IMR-90 (cell line): Measurements from ENCODE around the gene VRTN. TPM values are rescaled to one million over a fixed set of nuclear protein-coding genes. Genes with fewer than 3 reads are reported as not detected.

Experiments
- ATAC-seq: fragments of 200-7000 bp; cut with Tn5 transposase; 2 replicates; pipeline ENCODE4 v1.9.1; 2020; ENCODE audit warnings: low read depth, mild to moderate bottlenecking, moderate library complexity
- BruUV-seq: library from RNA; stranded (reverse); fragments of 400-500 nt; replicated peaks from 2 replicates; lab custom pipeline; 2021; lab: Mats Ljungman, UMichigan
- CTCF ChIA-PET: fragments of 300-600 bp; formaldehyde crosslinking; extraction: SDS; loops from one replicate; lab custom pipeline; 2021; ENCODE audit warnings: antibody characterized with exemption; lab: Yijun Ruan, JAX
- POLR2A ChIA-PET: fragments of 300-600 bp; sonication (Branson Sonifier 250); formaldehyde crosslinking; loops from one replicate; lab custom pipeline; 2022; ENCODE audit warnings: antibody characterized with exemption; ENCODE audit not compliant: unreplicated experiment; lab: Charles Lee
- DNase-seq: peaks from one replicate; pipeline ENCODE4 v3.0.0; 2013
- H2AFZ ChIP-seq: replicated peaks from 2 replicates; pipeline ENCODE3; 2013; ENCODE audit warnings: low read length, mild to moderate bottlenecking; ENCODE audit not compliant: poor library complexity
- H2AK5ac ChIP-seq: 2 replicates; pipeline ENCODE4 v1.6.1; 2013; ENCODE audit warnings: low read depth, low read length, inconsistent platforms
- H2AK9ac ChIP-seq: replicated peaks from 2 replicates; pipeline ENCODE3; 2013; ENCODE audit warnings: mild to moderate bottlenecking, low read depth, low read length, moderate library complexity; ENCODE audit not compliant: poor library complexity
- H2BK120ac ChIP-seq: 2 replicates; pipeline ENCODE4 v1.6.1; 2013; ENCODE audit warnings: low read depth, low read length, inconsistent platforms
- H2BK15ac ChIP-seq: 3 replicates; pipeline ENCODE4 v1.6.1; 2013; ENCODE audit warnings: low read depth, low read length, inconsistent platforms
- H2BK20ac ChIP-seq: 2 replicates; pipeline ENCODE4 v1.6.1; 2013; ENCODE audit warnings: low read depth, mild to moderate bottlenecking, inconsistent platforms, low read length, moderate library complexity
- H2BK5ac ChIP-seq: 2 replicates; pipeline ENCODE4 v1.6.1; 2013; ENCODE audit warnings: mild to moderate bottlenecking, low read depth, low read length, inconsistent platforms; ENCODE audit not compliant: poor library complexity, severe bottlenecking
- H3K14ac ChIP-seq: replicated peaks from 2 replicates; pipeline ENCODE4 v1.6.1; 2013; ENCODE audit warnings: low read depth, low read length, inconsistent platforms
- H3K18ac ChIP-seq: 2 replicates; pipeline ENCODE4 v1.6.1; 2013; ENCODE audit warnings: low read depth, low read length, control low read depth
- H3K23ac ChIP-seq: 2 replicates; pipeline ENCODE4 v1.6.1; 2013; ENCODE audit warnings: low read depth, low read length, inconsistent platforms
- H3K27ac ChIP-seq: 2 replicates; pipeline ENCODE4 v1.5.1; 2013; ENCODE audit warnings: mild to moderate bottlenecking, control low read depth, low read length; ENCODE audit not compliant: insufficient read depth
- H3K27me3 ChIP-seq: 2 replicates; pipeline ENCODE4 v1.6.1; 2013; ENCODE audit warnings: low read length; ENCODE audit not compliant: control insufficient read depth, insufficient read depth
- H3K36me3 ChIP-seq: 2 replicates; pipeline ENCODE4 v1.6.1; 2013; ENCODE audit warnings: low read length, mixed read lengths; ENCODE audit not compliant: control insufficient read depth, insufficient read depth
- H3K4ac ChIP-seq: 2 replicates; pipeline ENCODE4 v1.6.1; 2013; ENCODE audit warnings: low read depth, low read length, inconsistent platforms
- H3K4me1 ChIP-seq: 2 replicates; pipeline ENCODE4 v1.6.1; 2013; ENCODE audit warnings: low read length, mixed read lengths; ENCODE audit not compliant: control insufficient read depth, insufficient read depth
- H3K4me2 ChIP-seq: 2 replicates; pipeline ENCODE4 v1.6.1; 2013; ENCODE audit warnings: low read depth, mild to moderate bottlenecking, control low read depth, low read length, moderate library complexity
- H3K4me3 ChIP-seq: 2 replicates; pipeline ENCODE4 v1.5.1; 2013; ENCODE audit warnings: low read depth, mild to moderate bottlenecking, control low read depth, low read length, moderate library complexity; ENCODE audit not compliant: insufficient read depth
- H3K56ac ChIP-seq: 2 replicates; pipeline ENCODE4 v1.6.1; 2013; ENCODE audit warnings: low read length, inconsistent platforms; ENCODE audit not compliant: insufficient read depth; ENCODE audit errors: extremely low read depth
- H3K79me1 ChIP-seq, 2 experiments: 2 replicates each; pipeline ENCODE4 v1.6.1; 2013; ENCODE audit warnings: low read length in 2 of 2, inconsistent platforms in 1 of 2, low read depth in 1 of 2
- H3K9ac ChIP-seq: 2 replicates; pipeline ENCODE4 v1.6.1; 2013; ENCODE audit warnings: low read depth, low read length, control low read depth
- H3K9me1 ChIP-seq: 2 replicates; pipeline ENCODE4 v1.6.1; 2013; ENCODE audit warnings: low read length, inconsistent platforms; ENCODE audit not compliant: insufficient read depth
- H3K9me3 ChIP-seq: 2 replicates; pipeline ENCODE4 v1.6.1; 2013; ENCODE audit warnings: low read length; ENCODE audit not compliant: control insufficient read depth, insufficient read depth
- H4K20me1 ChIP-seq: 2 replicates; pipeline ENCODE4 v1.6.1; 2013; ENCODE audit warnings: low read length, inconsistent platforms; ENCODE audit not compliant: insufficient read depth
- H4K5ac ChIP-seq: 2 replicates; pipeline ENCODE4 v1.6.1; 2013; ENCODE audit warnings: mild to moderate bottlenecking, low read depth, low read length, control low read depth
- H4K8ac ChIP-seq, 2 experiments: 2 replicates each; pipeline ENCODE4 v1.6.1; 2013; ENCODE audit warnings: low read depth in 2 of 2, low read length in 2 of 2, control low read depth in 1 of 2, inconsistent platforms in 1 of 2
- H4K91ac ChIP-seq: 2 replicates; pipeline ENCODE4 v1.6.1; 2013; ENCODE audit warnings: low read depth, low read length, inconsistent platforms; ENCODE audit not compliant: insufficient read depth
- BHLHE40 ChIP-seq: fragments of 150-350 bp; IDR thresholded peaks from 2 replicates; pipeline ENCODE4 v1.6.1; 2016; ENCODE audit warnings: mild to moderate bottlenecking, low read depth, low read length
- CEBPB ChIP-seq: IDR thresholded peaks from 2 replicates; pipeline ENCODE4 v1.6.1; 2012; ENCODE audit warnings: low read depth, low read length, improper control_type of control experiment
- CHD1 ChIP-seq: IDR thresholded peaks from 2 replicates; pipeline ENCODE4 v1.6.1; 2012; ENCODE audit warnings: low read depth, low read length, improper control_type of control experiment
- FOS ChIP-seq: fragments of 150-350 bp; IDR thresholded peaks from 2 replicates; pipeline ENCODE4 v1.6.1; 2016; ENCODE audit warnings: low read depth, low read length
- MAFK ChIP-seq: IDR thresholded peaks from 2 replicates; pipeline ENCODE4 v1.6.1; 2012; ENCODE audit warnings: low read depth, low read length, improper control_type of control experiment
- MAZ ChIP-seq: IDR thresholded peaks from 2 replicates; pipeline ENCODE4 v1.6.1; 2012; ENCODE audit warnings: low read depth, mild to moderate bottlenecking, low read length, improper control_type of control experiment, moderate library complexity, borderline replicate concordance
- MXI1 ChIP-seq: IDR thresholded peaks from 2 replicates; pipeline ENCODE4 v1.6.1; 2012; ENCODE audit warnings: low read depth, mild to moderate bottlenecking, low read length, moderate library complexity, borderline replicate concordance
- NFE2L2 ChIP-seq: fragments of 150-350 bp; IDR thresholded peaks from 2 replicates; pipeline ENCODE4 v1.6.1; 2016; ENCODE audit warnings: low read depth, mild to moderate bottlenecking, low read length
- POLR2A ChIP-seq: IDR thresholded peaks from 2 replicates; pipeline ENCODE4 v1.6.1; 2012; ENCODE audit warnings: mild to moderate bottlenecking, low read depth, low read length
- RAD21 ChIP-seq: IDR thresholded peaks from 2 replicates; pipeline ENCODE4 v1.6.1; 2012; ENCODE audit warnings: low read length, improper control_type of control experiment
- RCOR1 ChIP-seq: IDR thresholded peaks from 2 replicates; pipeline ENCODE4 v1.6.1; 2012; ENCODE audit warnings: mild to moderate bottlenecking, low read length, improper control_type of control experiment; ENCODE audit not compliant: insufficient replicate concordance
- RFX5 ChIP-seq: IDR thresholded peaks from 2 replicates; pipeline ENCODE4 v1.8.0; 2012; ENCODE audit warnings: low read depth, mild to moderate bottlenecking, low read length, moderate library complexity
- SMC3 ChIP-seq: fragments of 150-350 bp; IDR thresholded peaks from 2 replicates; pipeline ENCODE4 v1.6.1; 2016; ENCODE audit warnings: low read depth, mild to moderate bottlenecking, antibody characterized with exemption, low read length, moderate library complexity
- WGBS, 2 experiments: methylation state at CpG; one replicate each; pipeline versions ENCODE4 v1.1.5 to v1.1.7; 2013; ENCODE audit warnings: missing lambda C conversion rate in 2 of 2; ENCODE audit not compliant: insufficient read length in 1 of 2; ENCODE audit errors: extremely low coverage in 2 of 2; 5-methylcytosine and 5-hydroxymethylcytosine counted together
- dilution Hi-C: fragments of 300-500 bp; cut with HindIII; formaldehyde crosslinking; loops from one replicate; pipeline ENCODE4 v1.14.3; 2018; ENCODE audit warnings: low sequenced_read_pairs; ENCODE audit not compliant: unreplicated experiment
- in situ Hi-C: fragments of 300-500 bp; cut with MboI; formaldehyde crosslinking; loops from 3 replicates; pipeline ENCODE4 v1.14.3; 2019; ENCODE audit warnings: low sequenced_read_pairs, inconsistent platforms, mixed read lengths
- intact Hi-C: fragments of 100-400 bp; cut with micrococcal nuclease; formaldehyde crosslinking; loops from 2 replicates; pipeline ENCODE4 v1.10.0; 2022
- polyA plus RNA-seq, 3 experiments: library from polyadenylated mRNA; depleted of rRNA; stranded (reverse); fragments of >200 nt; gene quantifications; 2 replicates each; pipeline ENCODE4 v1.2.3, GENCODE V29; 2012; ENCODE audit warnings: low replicate concordance in 1 of 3
- total RNA-seq: library from RNA; depleted of rRNA; stranded (reverse); fragments of >200 nt; gene quantifications from 2 replicates; pipeline ENCODE4 v1.2.3, GENCODE V29; 2012
- TF ChIP-seq, protein P1 (sequence below): fragments of 150-350 bp; IDR thresholded peaks from 2 replicates; pipeline ENCODE4 v1.6.1; 2016; ENCODE audit warnings: low read depth, mild to moderate bottlenecking, low read length, moderate library complexity, borderline replicate concordance
- TF ChIP-seq, protein P2 (sequence below): conservative IDR thresholded peaks from 2 replicates; pipeline ENCODE4 v1.5.1; 2012; ENCODE audit warnings: mild to moderate bottlenecking, low read depth, low read length, improper control_type of control experiment
- TF ChIP-seq, protein P3 (sequence below): fragments of 150-350 bp; IDR thresholded peaks from 2 replicates; pipeline ENCODE4 v1.6.1; 2017; ENCODE audit warnings: mild to moderate bottlenecking, antibody characterized with exemption, low read length, low read depth

The VRTN gene
- total and polyA plus RNA-seq, 2 of the 4 experiments (the other 2 are of a cell fraction), result not detected

DNA sequence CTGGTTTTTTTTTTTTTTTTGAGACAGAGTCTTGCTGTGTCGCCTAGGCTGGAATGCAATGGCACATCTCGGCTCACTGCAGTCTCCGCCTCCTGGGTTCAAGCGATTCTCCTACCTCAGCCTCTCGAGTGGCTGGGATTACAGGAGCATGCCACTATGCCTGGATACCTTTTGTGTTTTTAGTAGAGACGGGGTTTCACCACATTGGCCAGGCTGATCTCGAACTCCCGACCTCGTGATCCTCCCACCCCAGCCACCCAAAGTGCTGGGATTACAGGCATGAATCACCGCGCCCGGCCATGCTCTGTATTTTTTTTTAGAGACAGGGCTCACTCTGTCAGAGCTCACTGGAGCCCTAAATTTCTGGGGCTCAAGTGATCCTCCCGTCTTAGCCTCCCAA, 32.6 kb downstream of the VRTN start:
- H2BK20ac ChIP-seq, result no peak overlapping the region
- ChIA-PET CTCF (no interaction called here), POLR2A (no interaction called here)
- no peak overlapping the region for H4K8ac ChIP-seq
- no peak overlapping the region for H3K4me3 ChIP-seq
- no peak for TF ChIP-seq CHD1
- TF ChIP-seq NFE2L2, result no peak
- TF ChIP-seq FOS, result no peak
- no peak for TF ChIP-seq RCOR1
- TF ChIP-seq, protein P1, sequence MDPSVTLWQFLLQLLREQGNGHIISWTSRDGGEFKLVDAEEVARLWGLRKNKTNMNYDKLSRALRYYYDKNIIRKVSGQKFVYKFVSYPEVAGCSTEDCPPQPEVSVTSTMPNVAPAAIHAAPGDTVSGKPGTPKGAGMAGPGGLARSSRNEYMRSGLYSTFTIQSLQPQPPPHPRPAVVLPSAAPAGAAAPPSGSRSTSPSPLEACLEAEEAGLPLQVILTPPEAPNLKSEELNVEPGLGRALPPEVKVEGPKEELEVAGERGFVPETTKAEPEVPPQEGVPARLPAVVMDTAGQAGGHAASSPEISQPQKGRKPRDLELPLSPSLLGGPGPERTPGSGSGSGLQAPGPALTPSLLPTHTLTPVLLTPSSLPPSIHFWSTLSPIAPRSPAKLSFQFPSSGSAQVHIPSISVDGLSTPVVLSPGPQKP, result no peak
- no peak for TF ChIP-seq CEBPB
- TF ChIP-seq POLR2A, result no peak
- TF ChIP-seq, protein P2, sequence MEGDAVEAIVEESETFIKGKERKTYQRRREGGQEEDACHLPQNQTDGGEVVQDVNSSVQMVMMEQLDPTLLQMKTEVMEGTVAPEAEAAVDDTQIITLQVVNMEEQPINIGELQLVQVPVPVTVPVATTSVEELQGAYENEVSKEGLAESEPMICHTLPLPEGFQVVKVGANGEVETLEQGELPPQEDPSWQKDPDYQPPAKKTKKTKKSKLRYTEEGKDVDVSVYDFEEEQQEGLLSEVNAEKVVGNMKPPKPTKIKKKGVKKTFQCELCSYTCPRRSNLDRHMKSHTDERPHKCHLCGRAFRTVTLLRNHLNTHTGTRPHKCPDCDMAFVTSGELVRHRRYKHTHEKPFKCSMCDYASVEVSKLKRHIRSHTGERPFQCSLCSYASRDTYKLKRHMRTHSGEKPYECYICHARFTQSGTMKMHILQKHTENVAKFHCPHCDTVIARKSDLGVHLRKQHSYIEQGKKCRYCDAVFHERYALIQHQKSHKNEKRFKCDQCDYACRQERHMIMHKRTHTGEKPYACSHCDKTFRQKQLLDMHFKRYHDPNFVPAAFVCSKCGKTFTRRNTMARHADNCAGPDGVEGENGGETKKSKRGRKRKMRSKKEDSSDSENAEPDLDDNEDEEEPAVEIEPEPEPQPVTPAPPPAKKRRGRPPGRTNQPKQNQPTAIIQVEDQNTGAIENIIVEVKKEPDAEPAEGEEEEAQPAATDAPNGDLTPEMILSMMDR, result no peak
- TF ChIP-seq RFX5, result no peak
- TF ChIP-seq MXI1, result no peak
- no peak for TF ChIP-seq RAD21
- TF ChIP-seq MAFK, result no peak
- no peak for TF ChIP-seq BHLHE40
- TF ChIP-seq, protein P3, sequence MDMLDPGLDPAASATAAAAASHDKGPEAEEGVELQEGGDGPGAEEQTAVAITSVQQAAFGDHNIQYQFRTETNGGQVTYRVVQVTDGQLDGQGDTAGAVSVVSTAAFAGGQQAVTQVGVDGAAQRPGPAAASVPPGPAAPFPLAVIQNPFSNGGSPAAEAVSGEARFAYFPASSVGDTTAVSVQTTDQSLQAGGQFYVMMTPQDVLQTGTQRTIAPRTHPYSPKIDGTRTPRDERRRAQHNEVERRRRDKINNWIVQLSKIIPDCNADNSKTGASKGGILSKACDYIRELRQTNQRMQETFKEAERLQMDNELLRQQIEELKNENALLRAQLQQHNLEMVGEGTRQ, result no peak
- TF ChIP-seq MAZ, result no peak
- no peak for TF ChIP-seq SMC3
- no peak overlapping the region for H2BK120ac ChIP-seq
- H2AK9ac ChIP-seq, result no peak overlapping the region
- H3K4me1 ChIP-seq, result peaks cover 3% of the 10 kb centered on the region; the same call in 1 of the 2 replicates
- H3K4me2 ChIP-seq, result no peak overlapping the region
- no peak overlapping the region for H3K14ac ChIP-seq
- H3K27me3 ChIP-seq, result peaks cover 3% of the 10 kb centered on the region; the same call in 1 of the 2 replicates
- WGBS, 2 experiments, result no CpG with 5 or more reads among the region's 13 CpGs
- H3K23ac ChIP-seq, result no peak overlapping the region
- H4K91ac ChIP-seq, result no peak overlapping the region
- no peaks in the 10 kb centered on the region for H3K79me1 ChIP-seq
- H2BK15ac ChIP-seq, result no peak overlapping the region
- no peak overlapping the region; the same call in 1 of the 2 replicates for H3K56ac ChIP-seq
- no peaks in the 10 kb centered on the region for H3K36me3 ChIP-seq
- no peak overlapping the region for H3K27ac ChIP-seq
- in situ Hi-C loops, result no loop called here
- no peaks in the 10 kb centered on the region for H4K20me1 ChIP-seq
- no peak for DNase-seq
- no peak overlapping the region for H3K9ac ChIP-seq
- dilution Hi-C loops, result no loop called here
- no peak overlapping the region for H3K18ac ChIP-seq
- H2AK5ac ChIP-seq, result no peak overlapping the region
- H3K4ac ChIP-seq, result no peak overlapping the region
- BruUV-seq, result no TSS peak
- H3K9me1 ChIP-seq, result no peaks in the 10 kb centered on the region
- H3K9me3 ChIP-seq, result no peaks in the 10 kb centered on the region
- intact Hi-C loops, result no loop called here
- no peak overlapping the region for H4K5ac ChIP-seq
- no peak overlapping the region for H2AFZ ChIP-seq
- ATAC-seq, result no peak
- H2BK5ac ChIP-seq, result no peak overlapping the region
